ENCODE data around the gene SLX4IP. TPM values are rescaled to one million over a fixed set of nuclear protein-coding genes. Genes with fewer than 3 reads are reported as not detected.

Gene SLX4IP
- total and polyA plus RNA-seq, 2 of the 13 experiments (the other 11 are each of a cell fraction or from before 2014, with no cell fraction given) = 3.6 to 7.3 TPM

DNA sequence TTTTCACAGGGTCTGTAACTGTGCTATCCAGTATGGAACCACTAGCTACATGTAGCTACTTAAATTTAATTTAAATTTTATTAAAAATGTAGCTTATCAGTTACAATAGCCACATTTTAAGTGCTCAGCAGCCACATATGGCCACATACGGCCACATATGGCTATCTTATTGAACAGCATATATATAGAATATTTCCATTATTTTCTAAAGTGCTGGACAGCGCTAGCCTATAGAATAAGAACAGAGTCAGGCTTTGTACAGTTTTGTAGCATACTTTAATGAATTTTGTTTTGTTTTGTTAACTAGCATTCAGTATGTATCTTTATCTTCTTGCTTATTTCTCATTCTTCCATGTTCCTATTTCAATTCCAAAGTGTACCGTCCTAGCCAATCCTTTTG is 120.3 kb downstream of the SLX4IP start:
- Histone ChIP-seq H3K9me3 (ENCODE audit: low read length) (no peaks in the 10 kb centered on the region), H4K20me1 (ENCODE audit: insufficient read depth, low read length) (no peaks in the 10 kb centered on the region), H3K4me1 (ENCODE audit: insufficient read depth, low read length) (peaks cover 85% of the 10 kb centered on the region), H3K27ac (ENCODE audit: extremely low read length, insufficient read depth, low read length) (peak overlapping the region; percentile 61), H3K36me3 (replicated peaks in 1 of 2; ENCODE audit: control insufficient read depth in 1 of 2, insufficient read depth in 2 of 2, low read length in 2 of 2) (peaks cover 0 to 2% of the 10 kb centered on the region in 2 experiments; a peak in 3 of 5 replicates), H2AFZ (ENCODE audit: low read length) (no peak overlapping the region), H3K9ac (ENCODE audit: insufficient read depth, low read depth, low read length) (0 out of 2 replicates have a peak overlapping the region, but pooled peaks have one; percentile 12), H3K4me2 (ENCODE audit: low read depth, low read length) (peak overlapping the region; percentile 18; the same call in 1 of the 2 replicates), H3K79me2 (ENCODE audit: insufficient read depth, low read length) (peaks cover 2% of the 10 kb centered on the region), H3K4me3 (replicated peaks in 1 of 3; ENCODE audit: insufficient read depth in 1 of 3, low read depth in 2 of 3, low read length in 3 of 3) (no peak overlapping the region), H3K27me3 (ENCODE audit: control insufficient read depth in 1 of 2, insufficient read depth in 2 of 2, low read length in 2 of 2) (no peaks in the 10 kb centered on the region)
- no peak for ATAC-seq
- ChIA-PET POLR2A (interaction anchor here (1.8 to 3.8 kb wide), 4 partner anchors 9 to 121 kb away, joined by 5 to 34 read pairs (median 10); partner anchors contain the start of genes JAG1, MKKS and SLX4IP), CTCF (ENCODE audit: low intra/inter-chr PET ratio, low total read pairs) (no interaction called here)
- intact Hi-C loops (cut with micrococcal nuclease; ENCODE audit: unreplicated experiment) (loop anchor here (5.0 to 10.0 kb wide), 3 partner anchors 152 to 389 kb away; no protein-coding TSS in a partner anchor), in situ Hi-C loops (cut with HindIII; ENCODE audit: extremely low pct_ligation_motif_present, low pct_unique_long_range_greater_than_20kb) (loop anchor here (5.0 to 10.0 kb wide), 2 partner anchors 717 to 989 kb away; no protein-coding TSS in a partner anchor)
- no TSS peak for BruUV-seq (replicated peaks)
- FAIRE-seq = no peak
- no peak for TF ChIP-seq KLF12 (CRISPR knock-in tag; IDR thresholded peaks at IDR 0.05; ENCODE audit: borderline replicate concordance)
- TF ChIP-seq LBX2 (CRISPR knock-in tag; IDR thresholded peaks at IDR 0.05; ENCODE audit: borderline replicate concordance) = no peak
- TF ChIP-seq ZNF160 (CRISPR knock-in tag; IDR thresholded peaks at IDR 0.05) = no peak
- no peak for TF ChIP-seq KLF16 (CRISPR knock-in tag; IDR thresholded peaks at IDR 0.05)
- TF ChIP-seq REST (IDR thresholded peaks at IDR 0.05; ENCODE audit: borderline replicate concordance in 1 of 2, low read depth in 1 of 2, low read length in 2 of 2) = peak in 1 of 2 experiments; percentile 78; a peak in 2 of 4 replicates
- no peak for TF ChIP-seq YEATS4 (CRISPR knock-in tag; IDR thresholded peaks at IDR 0.05; ENCODE audit: borderline replicate concordance)
- TF ChIP-seq E2F1 (CRISPR knock-in tag; IDR thresholded peaks at IDR 0.05) = 0 out of 2 replicates have a peak, but pooled peaks have one; percentile 5
- TF ChIP-seq ZBTB7A (CRISPR knock-in tag; IDR thresholded peaks at IDR 0.05) = no peak
- no peak for DNase-seq (ENCODE audit: low spot score)
- 97% methylated on average over 3 of the region's 3 CpGs for WGBS (ENCODE audit: low lambda C conversion rate)
